Vagina (tissue), 2 donors: ENCODE measurements around the gene GFRA1.

Experiments
- CTCF ChIP-seq, 3 experiments: fragments of 450-650 bp in 2 of 3; fragments of 200-600 bp in 1 of 3; sonication (generic) in 1 of 3; IDR thresholded peaks; one replicate each; pipeline ENCODE4 v1.5.1; 2017 to 2019; ENCODE audit warnings: antibody characterized with exemption in 3 of 3, mild to moderate bottlenecking in 2 of 3, moderate library complexity in 2 of 3
- POLR2A ChIP-seq, 2 donors: fragments of 450-650 bp; IDR thresholded peaks; one replicate each; pipeline ENCODE4 v1.6.1; 2017; ENCODE audit warnings: antibody characterized with exemption in 2 of 2, mild to moderate bottlenecking in 2 of 2, moderate library complexity in 2 of 2
- POLR2AphosphoS5 ChIP-seq, 2 donors: sonication (generic); formaldehyde crosslinking; IDR thresholded peaks; one replicate each; pipeline ENCODE4 v1.9.0; 2017; ENCODE audit warnings: antibody characterized with exemption in 2 of 2, mild to moderate bottlenecking in 2 of 2, low read depth in 1 of 2; ENCODE audit not compliant: insufficient read depth in 1 of 2

GRCh38 chr10:116254422-116255155 is 18.4 kb downstream of the GFRA1 start:
- TF ChIP-seq CTCF (IDR thresholded peaks at IDR 0.05) (no peak), POLR2A (IDR thresholded peaks at IDR 0.05) (no peak), POLR2AphosphoS5 (IDR thresholded peaks at IDR 0.05; ENCODE audit: insufficient read depth in 1 of 2, low read depth in 1 of 2) (no peak)
